ENCODE data around the gene RAD51B.
"Not testable (repeated sequence)": the region's sequence is repeated elsewhere in the genome, so short reads cannot be mapped to it uniquely, and the experiment has no call there.

Gene RAD51B

GRCh38 chr14:68285421-68286179, 466.0 kb downstream of the RAD51B start:
- DNase-seq: no peak

GRCh38 chr14:68286667-68287066, 467.1 kb downstream of the RAD51B start:
- no peak for DNase-seq

GRCh38 chr14:68289452-68289851, 469.9 kb downstream of the RAD51B start:
- not testable (repeated sequence) for DNase-seq

GRCh38 chr14:68291820-68292219, 472.2 kb downstream of the RAD51B start:
- DNase-seq: no peak

- DNase-seq: no peak
Measured at GRCh38 chr14:68292441-68293215, 473.0 kb downstream of the RAD51B start.

- no peak for DNase-seq
Measured at GRCh38 chr14:68293404-68293803, 473.8 kb downstream of the RAD51B start.

GRCh38 chr14:68295316-68295816, 475.8 kb downstream of the RAD51B start:
- no peak for DNase-seq

GRCh38 chr14:68297039-68297438, 477.5 kb downstream of the RAD51B start:
- DNase-seq: no peak

GRCh38 chr14:68297876-68298468, 478.4 kb downstream of the RAD51B start:
- DNase-seq: no peak

GRCh38 chr14:68300608-68301007, 481.0 kb downstream of the RAD51B start:
- DNase-seq: no peak

- DNase-seq: no peak
Measured at GRCh38 chr14:68301219-68301618, 481.6 kb downstream of the RAD51B start.

GRCh38 chr14:68302938-68303337, 483.4 kb downstream of the RAD51B start:
- DNase-seq: not testable (repeated sequence)

- DNase-seq: no peak
Measured at GRCh38 chr14:68305738-68306137, 486.2 kb downstream of the RAD51B start.

GRCh38 chr14:68306265-68306933, 486.8 kb downstream of the RAD51B start:
- DNase-seq: no peak

GRCh38 chr14:68306934-68307789, 487.6 kb downstream of the RAD51B start:
- DNase-seq: peak; percentile 61 to 77

GRCh38 chr14:68307790-68308168, 488.2 kb downstream of the RAD51B start:
- no peak for DNase-seq

GRCh38 chr14:68308726-68309520, 489.3 kb downstream of the RAD51B start:
- DNase-seq: no peak

GRCh38 chr14:68309616-68310015, 490.0 kb downstream of the RAD51B start:
- DNase-seq: peak; percentile 22 to 62

- no peak for DNase-seq
Measured at GRCh38 chr14:68312300-68312699, 492.7 kb downstream of the RAD51B start.

GRCh38 chr14:68312884-68313610, 493.5 kb downstream of the RAD51B start:
- DNase-seq: no peak

All from NCI-H2081 (cell line).